Neural cell (in vitro differentiated cells): ENCODE measurements around the gene ADAMTS8. TPM values are rescaled to one million over a fixed set of nuclear protein-coding genes. Genes with fewer than 3 reads are reported as not detected.

Source experiments
- H2AFZ ChIP-seq: fragments of 200-600, 300-800 bp; sonication (generic), shearing (Covaris generic); 2 replicates; pipeline ENCODE4 v1.6.0; 2014; ENCODE audit warnings: low read depth, mild to moderate bottlenecking, antibody characterized with exemption, low read length, moderate library complexity
- H3F3A ChIP-seq: fragments of 200-600 bp; shearing (Covaris generic); 2 replicates; pipeline ENCODE4 v1.6.1; 2016; ENCODE audit warnings: mild to moderate bottlenecking, moderate library complexity, mixed read lengths, antibody characterized with exemption, low read length; ENCODE audit not compliant: insufficient read depth, poor library complexity, severe bottlenecking
- H3K27ac ChIP-seq: fragments of 200-600, 300-800 bp; sonication (generic), shearing (Covaris generic); 2 replicates; pipeline ENCODE4 v1.5.1; 2014; ENCODE audit warnings: mild to moderate bottlenecking, low read length, moderate library complexity
- H3K27me3 ChIP-seq: fragments of 300-800, 200-600 bp; sonication (generic), shearing (Covaris generic); 2 replicates; pipeline ENCODE4 v1.6.0; 2014; ENCODE audit warnings: mild to moderate bottlenecking, low read depth, low read length, moderate library complexity; ENCODE audit not compliant: insufficient read depth
- H3K36me3 ChIP-seq: fragments of 300-800, 200-600 bp; sonication (generic), shearing (Covaris generic); 2 replicates; pipeline ENCODE4 v1.5.1; 2014; ENCODE audit warnings: mild to moderate bottlenecking, antibody characterized with exemption, low read length, moderate library complexity; ENCODE audit not compliant: insufficient read depth
- H3K4me2 ChIP-seq: fragments of 300-800, 200-600 bp; sonication (generic), shearing (Covaris generic); 2 replicates; pipeline ENCODE4 v1.6.0; 2014; ENCODE audit warnings: mild to moderate bottlenecking, low read length
- H3K4me3 ChIP-seq: fragments of 300-800, 200-600 bp; sonication (generic), shearing (Covaris generic); 2 replicates; pipeline ENCODE4 v1.5.1; 2014; ENCODE audit warnings: mild to moderate bottlenecking, low read length, moderate library complexity
- H3K79me2 ChIP-seq: fragments of 200-600 bp; shearing (Covaris generic); replicated peaks from 2 replicates; pipeline ENCODE4 v1.6.0; 2014; ENCODE audit warnings: mild to moderate bottlenecking, low read length, moderate library complexity; ENCODE audit not compliant: insufficient read depth
- H3K9ac ChIP-seq: fragments of 300-800, 200-600 bp; sonication (generic), shearing (Covaris generic); 2 replicates; pipeline ENCODE4 v1.6.1; 2016; ENCODE audit warnings: mild to moderate bottlenecking, low read length, mixed read lengths
- H3K9me2 ChIP-seq: fragments of 200-600 bp; shearing (Covaris generic); 2 replicates; pipeline ENCODE4 v1.6.1; 2016; ENCODE audit warnings: mild to moderate bottlenecking, low read length, mixed read lengths; ENCODE audit not compliant: insufficient read depth
- H3K9me3 ChIP-seq: fragments of 200-600, 300-800 bp; sonication (generic), shearing (Covaris generic); 2 replicates; pipeline ENCODE4 v1.6.1; 2016; ENCODE audit warnings: mild to moderate bottlenecking, mixed run types, low read length, moderate library complexity, mixed read lengths
- H4K20me1 ChIP-seq: fragments of 200-600 bp; shearing (Covaris generic); 2 replicates; pipeline ENCODE4 v1.6.1; 2016; ENCODE audit warnings: mild to moderate bottlenecking, mixed run types; ENCODE audit not compliant: insufficient read depth
- EP300 ChIP-seq: fragments of 450-650 bp; conservative IDR thresholded peaks from 2 replicates; pipeline ENCODE4 v1.6.1; 2014; ENCODE audit warnings: antibody characterized with exemption, mild to moderate bottlenecking, moderate library complexity; ENCODE audit not compliant: poor library complexity, severe bottlenecking
- EZH2 ChIP-seq: fragments of 200-600, 300-800 bp; shearing (Covaris generic), sonication (generic); IDR thresholded peaks from 2 replicates; pipeline ENCODE4 v1.6.1; 2014; ENCODE audit warnings: antibody characterized with exemption, low read length, borderline replicate concordance, mild to moderate bottlenecking; ENCODE audit not compliant: insufficient read depth, poor library complexity, severe bottlenecking
- MXI1 ChIP-seq: fragments of 450-650 bp; conservative IDR thresholded peaks from 2 replicates; pipeline ENCODE4 v1.6.1; 2014; ENCODE audit warnings: antibody characterized with exemption, mild to moderate bottlenecking; ENCODE audit not compliant: poor library complexity, severe bottlenecking
- POLR2AphosphoS5 ChIP-seq: IDR thresholded peaks from 2 replicates; pipeline ENCODE4 v1.6.1; 2012
- RAD21 ChIP-seq: fragments of 450-650 bp; conservative IDR thresholded peaks from 2 replicates; pipeline ENCODE4 v1.6.1; 2014; ENCODE audit warnings: antibody characterized with exemption, mild to moderate bottlenecking, moderate library complexity
- SMC3 ChIP-seq: fragments of 450-650 bp; conservative IDR thresholded peaks from 2 replicates; pipeline ENCODE4 v1.6.1; 2014; ENCODE audit warnings: antibody characterized with exemption, mild to moderate bottlenecking, moderate library complexity; ENCODE audit not compliant: poor library complexity
- TAF1 ChIP-seq: IDR thresholded peaks from 2 replicates; pipeline ENCODE4 v1.6.1; 2012; ENCODE audit warnings: low read depth
- polyA plus RNA-seq: library from polyadenylated mRNA; depleted of rRNA; stranded (reverse); fragments of >200 nt; gene quantifications from 2 replicates; pipeline ENCODE4 v1.2.3, GENCODE V29; 2014
- TF ChIP-seq, protein P1 (sequence below): IDR thresholded peaks from 2 replicates; pipeline ENCODE4 v1.6.1; 2012; ENCODE audit warnings: borderline replicate concordance
- TF ChIP-seq, protein P2 (sequence below): fragments of 450-650 bp; IDR thresholded peaks from 2 replicates; pipeline ENCODE4 v1.5.1; 2014; ENCODE audit warnings: antibody characterized with exemption, mild to moderate bottlenecking, moderate library complexity; ENCODE audit not compliant: poor library complexity, severe bottlenecking

ADAMTS8 gene
- polyA plus RNA-seq, 1 donor from 2014 or later: 0.94 TPM

- H2AFZ ChIP-seq: no peak overlapping the region
- no peak overlapping the region for H3K4me2 ChIP-seq
- H3K36me3 ChIP-seq: no peaks in the 10 kb centered on the region
- H3K9me2 ChIP-seq: no peaks in the 10 kb centered on the region
- no peaks in the 10 kb centered on the region for H3K27me3 ChIP-seq
- H3K79me2 ChIP-seq: no peaks in the 10 kb centered on the region
- H3F3A ChIP-seq: no peaks in the 10 kb centered on the region
- no peaks in the 10 kb centered on the region for H4K20me1 ChIP-seq
- H3K4me3 ChIP-seq: no peak overlapping the region
- no peak for TF ChIP-seq RAD21
- TF ChIP-seq MXI1: no peak
- TF ChIP-seq, protein P1, sequence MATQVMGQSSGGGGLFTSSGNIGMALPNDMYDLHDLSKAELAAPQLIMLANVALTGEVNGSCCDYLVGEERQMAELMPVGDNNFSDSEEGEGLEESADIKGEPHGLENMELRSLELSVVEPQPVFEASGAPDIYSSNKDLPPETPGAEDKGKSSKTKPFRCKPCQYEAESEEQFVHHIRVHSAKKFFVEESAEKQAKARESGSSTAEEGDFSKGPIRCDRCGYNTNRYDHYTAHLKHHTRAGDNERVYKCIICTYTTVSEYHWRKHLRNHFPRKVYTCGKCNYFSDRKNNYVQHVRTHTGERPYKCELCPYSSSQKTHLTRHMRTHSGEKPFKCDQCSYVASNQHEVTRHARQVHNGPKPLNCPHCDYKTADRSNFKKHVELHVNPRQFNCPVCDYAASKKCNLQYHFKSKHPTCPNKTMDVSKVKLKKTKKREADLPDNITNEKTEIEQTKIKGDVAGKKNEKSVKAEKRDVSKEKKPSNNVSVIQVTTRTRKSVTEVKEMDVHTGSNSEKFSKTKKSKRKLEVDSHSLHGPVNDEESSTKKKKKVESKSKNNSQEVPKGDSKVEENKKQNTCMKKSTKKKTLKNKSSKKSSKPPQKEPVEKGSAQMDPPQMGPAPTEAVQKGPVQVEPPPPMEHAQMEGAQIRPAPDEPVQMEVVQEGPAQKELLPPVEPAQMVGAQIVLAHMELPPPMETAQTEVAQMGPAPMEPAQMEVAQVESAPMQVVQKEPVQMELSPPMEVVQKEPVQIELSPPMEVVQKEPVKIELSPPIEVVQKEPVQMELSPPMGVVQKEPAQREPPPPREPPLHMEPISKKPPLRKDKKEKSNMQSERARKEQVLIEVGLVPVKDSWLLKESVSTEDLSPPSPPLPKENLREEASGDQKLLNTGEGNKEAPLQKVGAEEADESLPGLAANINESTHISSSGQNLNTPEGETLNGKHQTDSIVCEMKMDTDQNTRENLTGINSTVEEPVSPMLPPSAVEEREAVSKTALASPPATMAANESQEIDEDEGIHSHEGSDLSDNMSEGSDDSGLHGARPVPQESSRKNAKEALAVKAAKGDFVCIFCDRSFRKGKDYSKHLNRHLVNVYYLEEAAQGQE: no peak
- TF ChIP-seq POLR2AphosphoS5: no peak
- TF ChIP-seq TAF1: no peak
- TF ChIP-seq, protein P2, sequence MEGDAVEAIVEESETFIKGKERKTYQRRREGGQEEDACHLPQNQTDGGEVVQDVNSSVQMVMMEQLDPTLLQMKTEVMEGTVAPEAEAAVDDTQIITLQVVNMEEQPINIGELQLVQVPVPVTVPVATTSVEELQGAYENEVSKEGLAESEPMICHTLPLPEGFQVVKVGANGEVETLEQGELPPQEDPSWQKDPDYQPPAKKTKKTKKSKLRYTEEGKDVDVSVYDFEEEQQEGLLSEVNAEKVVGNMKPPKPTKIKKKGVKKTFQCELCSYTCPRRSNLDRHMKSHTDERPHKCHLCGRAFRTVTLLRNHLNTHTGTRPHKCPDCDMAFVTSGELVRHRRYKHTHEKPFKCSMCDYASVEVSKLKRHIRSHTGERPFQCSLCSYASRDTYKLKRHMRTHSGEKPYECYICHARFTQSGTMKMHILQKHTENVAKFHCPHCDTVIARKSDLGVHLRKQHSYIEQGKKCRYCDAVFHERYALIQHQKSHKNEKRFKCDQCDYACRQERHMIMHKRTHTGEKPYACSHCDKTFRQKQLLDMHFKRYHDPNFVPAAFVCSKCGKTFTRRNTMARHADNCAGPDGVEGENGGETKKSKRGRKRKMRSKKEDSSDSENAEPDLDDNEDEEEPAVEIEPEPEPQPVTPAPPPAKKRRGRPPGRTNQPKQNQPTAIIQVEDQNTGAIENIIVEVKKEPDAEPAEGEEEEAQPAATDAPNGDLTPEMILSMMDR: no peak
- no peak for TF ChIP-seq EZH2
- TF ChIP-seq EP300: no peak
- no peak for TF ChIP-seq SMC3
- H3K9ac ChIP-seq: no peak overlapping the region
- H3K27ac ChIP-seq: no peak overlapping the region
- no peaks in the 10 kb centered on the region for H3K9me3 ChIP-seq
These were observed 29.4 kb upstream of the ADAMTS8 start for GRCh38 chr11:130457623-130458409.

DNA sequence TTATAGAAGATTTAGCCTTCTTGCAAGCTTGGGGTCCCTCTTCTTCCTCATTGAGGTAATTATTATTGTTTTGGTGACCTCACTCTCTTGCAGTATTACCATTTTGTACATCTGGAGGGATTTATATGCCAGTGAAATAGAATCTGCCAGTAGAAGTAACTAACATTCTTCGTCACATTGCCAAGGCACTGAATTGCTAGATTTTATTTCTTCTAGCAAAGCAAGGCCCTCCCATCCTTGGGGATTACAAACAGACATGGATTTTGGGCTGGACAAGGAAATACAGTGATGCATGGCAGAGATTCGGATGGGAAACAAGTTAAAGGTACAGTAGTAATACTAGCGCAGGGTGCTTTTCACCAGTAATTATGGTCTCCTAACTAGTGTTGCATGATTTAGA lies 27.9 kb upstream of the ADAMTS8 start:
- no peak overlapping the region for H3K27ac ChIP-seq
- no peak overlapping the region for H3K9ac ChIP-seq
- H2AFZ ChIP-seq: no peak overlapping the region
- H3K27me3 ChIP-seq: peaks cover 6% of the 10 kb centered on the region
- no peak overlapping the region for H3K4me3 ChIP-seq
- H3K79me2 ChIP-seq: no peaks in the 10 kb centered on the region
- no peaks in the 10 kb centered on the region for H3F3A ChIP-seq
- H3K4me2 ChIP-seq: no peak overlapping the region
- no peaks in the 10 kb centered on the region for H3K36me3 ChIP-seq
- no peaks in the 10 kb centered on the region for H4K20me1 ChIP-seq
- H3K9me3 ChIP-seq: no peaks in the 10 kb centered on the region
- TF ChIP-seq, protein P1: no peak
- no peak for TF ChIP-seq RAD21
- H3K9me2 ChIP-seq: no peaks in the 10 kb centered on the region
